HG02884 (cell line): ENCODE results near the gene MSL1.

Source experiments
- ATAC-seq: cut with Tn5 transposase; IDR thresholded peaks from one replicate; pipeline ENCODE4 v1.9.1; 2021; ENCODE audit warnings: mild to moderate bottlenecking, moderate library complexity; ENCODE audit not compliant: unreplicated experiment

The MSL1 gene

DNA sequence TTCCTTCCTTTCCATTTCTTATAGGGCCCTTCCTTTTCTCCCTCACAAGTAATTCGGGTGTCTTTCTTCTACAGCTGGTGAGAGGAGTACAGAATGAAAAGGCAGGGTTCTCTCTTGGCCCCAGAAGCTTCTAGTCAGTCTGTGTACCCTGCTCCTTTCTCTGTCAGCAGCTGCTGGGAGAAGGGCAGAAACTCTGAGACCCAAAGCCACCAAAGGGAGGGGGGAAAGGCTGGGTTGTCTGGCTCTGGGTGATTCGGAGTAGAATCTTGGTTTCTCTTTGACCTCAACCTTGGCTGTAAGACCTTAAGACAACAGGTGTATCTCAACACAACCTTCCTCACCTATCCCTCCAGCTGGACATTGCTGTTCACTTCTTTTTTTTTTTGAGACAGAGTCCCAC, 18.1 kb upstream of the MSL1 start:
- no peak for ATAC-seq

DNA sequence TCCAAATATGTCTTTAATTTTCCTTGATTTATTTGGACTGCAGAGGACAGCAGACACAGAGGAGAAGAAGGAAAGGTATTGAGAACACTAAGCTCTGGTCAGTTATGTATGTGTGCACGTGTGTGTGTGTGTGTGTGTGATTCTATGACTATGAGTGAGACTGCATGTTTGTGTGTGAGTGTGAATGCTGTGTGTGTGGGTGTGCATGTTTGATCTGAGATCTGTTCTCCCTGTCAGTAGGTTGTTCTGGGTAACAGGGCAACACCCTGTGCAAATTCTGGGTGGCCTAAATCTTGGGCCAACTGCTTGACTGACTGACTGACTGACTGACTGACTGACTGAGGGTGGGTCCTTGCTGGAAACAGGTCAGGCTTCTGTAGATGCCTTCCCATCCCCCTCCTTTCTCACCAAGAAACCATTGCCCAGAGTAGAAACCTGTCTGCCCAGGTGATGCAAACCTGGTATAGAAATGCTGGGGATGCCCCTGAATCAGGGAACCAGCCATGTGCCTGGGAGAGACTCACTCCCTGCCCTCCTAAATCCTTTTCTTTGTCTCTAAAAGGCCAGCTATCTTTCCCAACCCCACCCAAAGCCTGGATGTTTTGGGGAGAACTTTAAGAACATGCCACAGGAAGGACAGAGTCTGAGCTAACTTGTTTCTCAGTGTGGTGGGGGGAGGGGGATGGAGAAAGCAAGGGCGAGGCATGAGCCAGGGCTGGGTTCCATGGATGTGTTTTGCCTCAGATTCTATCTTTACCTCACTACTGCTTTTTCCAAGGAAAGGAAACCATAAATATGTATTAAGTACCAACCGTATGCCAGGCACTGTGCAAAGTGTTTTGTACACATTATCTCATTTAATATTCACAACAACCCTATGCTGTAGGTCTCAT, 16.9 kb upstream of the MSL1 start:
- ATAC-seq = no peak

GRCh38 chr17:40105861-40106759, 15.7 kb upstream of the MSL1 start:
- no peak for ATAC-seq

DNA sequence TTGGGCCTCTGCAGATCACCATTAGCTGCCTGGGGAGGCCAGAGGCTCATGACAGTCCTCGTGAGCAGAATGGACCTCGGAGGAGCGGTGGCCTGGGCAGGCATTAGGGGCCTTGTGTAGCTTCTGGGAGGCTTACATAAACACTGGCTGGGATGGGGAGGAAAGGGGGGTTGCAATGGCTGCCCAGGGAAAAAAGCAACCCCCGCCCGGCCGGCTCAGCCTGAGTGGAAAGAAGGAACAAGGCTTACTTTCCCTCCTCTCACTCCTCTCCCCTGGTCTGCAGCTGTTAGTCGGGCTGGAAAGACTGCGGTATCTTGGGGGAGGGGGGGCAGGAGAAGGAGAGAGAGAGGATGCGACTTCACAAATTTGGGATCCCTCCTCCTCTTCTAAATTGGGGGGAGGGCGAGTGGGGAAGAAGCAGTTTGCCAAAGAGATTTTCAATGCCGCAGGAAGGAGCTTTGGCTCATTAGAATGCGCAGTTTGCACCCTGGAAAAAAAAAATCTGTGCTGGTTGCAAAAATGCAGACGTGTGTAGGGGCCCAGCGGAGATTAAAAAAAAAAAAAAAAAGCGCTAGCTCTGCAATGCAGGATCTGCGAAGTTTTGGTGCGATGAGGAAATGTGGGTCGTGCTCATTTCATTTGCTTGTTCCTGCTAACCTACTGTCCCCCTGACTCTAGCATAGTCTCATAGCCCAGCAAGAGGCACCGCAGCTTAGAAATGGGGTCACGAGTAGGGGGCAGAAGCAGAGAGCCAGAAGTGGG, 14.8 kb upstream of the MSL1 start:
- ATAC-seq = no peak

DNA sequence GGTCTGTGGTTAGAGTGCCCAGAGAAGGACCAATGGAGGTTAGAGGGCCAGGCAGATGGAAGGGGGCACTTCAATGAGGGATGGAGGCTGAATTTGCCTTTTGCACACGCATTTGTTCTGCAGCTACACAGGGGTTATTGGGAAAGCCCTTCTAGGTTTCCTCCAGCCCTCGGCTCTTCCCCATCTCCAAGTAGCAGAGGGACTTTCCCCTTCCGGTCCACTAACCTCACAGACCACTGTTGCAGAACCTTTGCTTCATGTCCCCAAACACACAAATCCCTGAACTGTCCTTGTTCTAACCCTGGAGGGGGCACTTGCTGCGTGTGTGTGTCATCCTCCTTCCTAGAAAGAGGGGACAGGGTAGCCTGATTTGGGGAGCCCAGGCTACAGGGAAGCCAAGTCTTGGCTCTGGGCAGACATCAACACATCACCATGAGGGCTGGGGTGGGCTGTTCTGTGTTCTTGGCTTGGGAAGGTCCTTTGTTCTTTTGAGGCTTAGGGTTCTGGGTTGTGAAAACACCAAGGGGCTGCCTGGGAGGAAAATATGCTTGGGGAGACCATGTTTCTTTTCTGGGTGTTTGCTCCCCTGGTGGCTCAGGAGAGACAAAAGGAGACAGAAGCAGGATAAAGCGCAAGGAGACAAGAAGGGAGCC, 14.1 kb upstream of the MSL1 start:
- no peak for ATAC-seq

GRCh38 chr17:40108970-40109824, 12.6 kb upstream of the MSL1 start:
- ATAC-seq = no peak

DNA sequence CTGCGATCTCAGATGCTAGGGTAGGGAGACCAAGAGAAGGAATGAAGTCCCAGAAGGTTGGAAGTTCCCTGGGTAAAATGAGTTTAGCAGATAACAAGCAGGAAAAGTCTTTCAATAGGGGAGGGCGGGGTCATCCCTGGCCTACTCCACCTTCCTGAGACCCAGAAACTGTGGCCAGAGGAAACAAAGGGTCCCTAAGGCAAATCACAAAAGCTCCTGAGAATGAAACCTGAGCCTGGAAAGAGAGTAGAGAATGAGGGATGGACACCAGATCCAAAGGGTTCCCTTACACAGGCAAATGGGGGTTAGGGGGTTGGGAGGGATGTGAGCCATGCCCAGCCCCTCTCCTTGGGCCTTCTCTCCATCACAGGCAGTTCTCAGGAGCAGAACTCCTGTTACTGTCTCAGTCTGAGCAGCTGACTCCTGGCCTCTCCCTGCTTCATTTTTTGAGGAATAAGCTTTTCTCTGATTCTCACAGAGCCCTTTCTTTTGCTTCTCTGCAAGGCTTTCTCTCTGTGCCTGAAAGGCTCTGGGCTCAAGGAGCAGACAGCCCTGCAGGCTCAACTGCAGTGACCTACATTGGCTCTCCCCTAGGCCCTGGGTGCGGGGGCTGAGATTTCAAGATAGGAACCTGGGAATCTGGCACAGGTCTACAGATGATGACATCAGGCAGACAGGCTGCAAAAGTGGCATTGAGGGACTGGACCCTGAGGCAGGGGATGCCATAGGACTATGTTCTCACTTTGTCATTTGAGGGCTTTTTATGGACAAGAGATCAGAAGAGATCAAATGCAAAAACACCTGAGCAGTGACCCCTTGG, 11.5 kb upstream of the MSL1 start:
- ATAC-seq = no peak

DNA sequence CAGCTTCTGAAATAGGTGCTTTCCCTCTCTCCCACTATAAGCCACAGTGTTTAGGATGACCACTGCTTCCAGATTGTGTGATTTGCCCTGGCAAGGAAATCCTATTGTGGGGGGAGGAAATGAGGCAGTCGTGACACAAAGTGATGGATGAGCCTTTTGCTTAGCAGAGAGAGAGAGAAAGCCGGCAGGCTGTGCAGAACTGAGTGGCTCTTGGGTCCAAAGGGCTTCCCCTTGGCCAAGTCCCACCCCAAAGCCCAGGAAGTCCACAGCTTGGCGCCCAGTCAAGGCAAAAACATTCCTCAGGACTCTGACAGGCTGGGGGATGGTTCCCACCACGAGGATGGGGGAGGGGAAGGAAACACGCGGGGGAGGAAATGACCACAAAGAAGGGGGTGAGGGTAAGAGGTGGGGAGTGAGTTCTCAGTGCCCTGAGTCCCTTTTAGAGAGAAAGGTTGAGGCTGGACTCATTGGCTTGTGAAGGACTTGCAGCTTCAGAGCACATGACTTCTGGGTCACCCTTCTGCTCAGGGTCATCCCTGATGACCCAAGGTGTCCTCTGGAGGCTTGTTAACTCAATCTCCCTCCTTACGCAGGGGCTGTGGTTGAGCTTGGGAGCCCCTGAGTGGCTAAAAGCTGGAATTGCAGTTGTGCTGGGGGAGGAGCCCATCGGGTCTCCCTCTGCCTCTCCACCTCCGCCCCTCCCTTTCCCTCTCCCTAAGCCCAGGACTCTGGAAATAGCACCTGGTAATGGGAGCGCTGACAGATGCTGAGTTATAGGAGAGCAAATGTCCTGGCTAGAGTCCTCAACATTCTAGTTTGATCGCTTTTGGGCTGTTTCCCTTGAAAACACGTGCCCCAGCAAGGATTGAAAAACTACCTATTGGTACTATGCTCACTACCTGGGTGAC, 10.3 kb upstream of the MSL1 start:
- ATAC-seq = no peak

GRCh38 chr17:40112191-40112711, 9.5 kb upstream of the MSL1 start:
- no peak for ATAC-seq

GRCh38 chr17:40112718-40113109, 9.1 kb upstream of the MSL1 start:
- ATAC-seq = no peak

GRCh38 chr17:40113110-40113906, 8.5 kb upstream of the MSL1 start:
- peak; percentile 86 for ATAC-seq

GRCh38 chr17:40113907-40114245, 7.9 kb upstream of the MSL1 start:
- no peak for ATAC-seq

DNA sequence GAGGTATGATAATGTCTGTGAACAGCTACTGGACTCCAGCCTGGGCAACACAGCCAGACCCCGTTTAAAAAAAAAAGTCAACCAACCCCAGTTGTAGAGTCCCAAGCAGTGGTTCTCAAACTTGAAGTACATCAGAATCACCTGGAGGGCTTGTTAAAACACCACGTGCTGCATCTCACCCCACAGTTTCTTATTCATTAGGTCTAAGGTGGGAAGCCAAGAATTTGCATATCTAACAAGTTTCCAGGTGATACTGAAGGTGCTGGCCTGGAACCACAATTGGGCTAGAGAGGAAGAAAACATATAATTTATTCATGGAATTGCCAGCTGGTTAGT, 6.7 kb upstream of the MSL1 start:
- no peak for ATAC-seq

- no peak for ATAC-seq
Observed at GRCh38 chr17:40122136-40122998, 596 bp downstream of the MSL1 start.

DNA sequence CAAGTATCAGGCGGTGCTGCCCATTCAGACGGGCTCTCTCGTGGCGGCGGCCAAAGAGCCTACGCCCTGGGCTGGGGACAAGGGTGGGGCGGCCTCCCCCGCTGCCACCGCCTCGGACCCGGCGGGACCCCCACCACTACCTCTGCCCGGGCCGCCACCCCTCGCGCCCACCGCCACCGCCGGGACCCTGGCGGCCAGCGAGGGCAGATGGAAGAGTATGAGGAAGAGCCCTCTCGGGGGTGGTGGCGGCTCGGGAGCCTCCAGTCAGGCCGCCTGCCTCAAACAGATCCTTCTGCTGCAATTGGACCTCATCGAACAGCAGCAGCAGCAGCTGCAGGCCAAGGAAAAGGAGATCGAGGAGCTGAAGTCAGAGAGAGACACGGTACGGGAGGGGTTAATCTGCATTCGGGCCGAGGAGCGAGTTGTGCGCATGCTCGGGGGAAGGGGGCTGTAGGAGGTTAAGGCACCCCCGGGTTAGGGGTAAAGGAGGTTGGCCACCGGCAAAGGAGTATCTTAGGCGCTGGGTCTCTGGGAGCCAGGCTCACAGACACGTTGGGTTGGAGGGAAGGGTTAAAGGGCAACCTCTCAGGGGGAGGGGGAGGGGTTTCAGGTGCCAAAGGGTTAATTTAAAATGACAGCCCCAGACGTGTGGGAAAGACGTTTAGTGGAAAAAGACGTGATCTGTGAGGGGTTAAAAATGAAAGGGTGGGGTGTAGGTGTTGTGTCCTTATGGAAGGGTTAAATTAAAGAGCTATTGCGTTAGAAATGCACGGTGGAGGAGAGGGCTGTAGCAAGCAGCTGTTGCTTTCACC, 1.4 kb downstream of the MSL1 start:
- no peak for ATAC-seq

DNA sequence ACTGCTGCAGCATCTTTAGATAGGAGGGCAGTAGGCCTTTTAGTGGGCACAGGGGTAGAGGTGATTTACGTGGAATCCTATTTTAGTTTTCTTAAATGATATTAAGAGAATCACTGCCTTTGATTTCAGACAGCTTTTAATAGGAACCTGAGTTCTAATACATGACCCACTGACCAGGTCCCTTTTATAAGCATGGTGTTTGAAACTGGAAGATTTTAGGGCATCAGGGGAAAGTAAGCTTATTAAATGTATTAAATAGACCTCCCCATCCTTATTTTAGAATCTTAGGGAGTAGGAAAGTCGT, 2.0 kb downstream of the MSL1 start:
- ATAC-seq = no peak
